ENCODE measurements around the gene BUD31. TPM values are rescaled to one million over a fixed set of nuclear protein-coding genes. Genes with fewer than 3 reads are reported as not detected.

Gene BUD31
- total and polyA plus RNA-seq, 2 of the 13 experiments (the other 11 are each of a cell fraction or from before 2014, with no cell fraction given), result 35.1 to 79.1 TPM

DNA sequence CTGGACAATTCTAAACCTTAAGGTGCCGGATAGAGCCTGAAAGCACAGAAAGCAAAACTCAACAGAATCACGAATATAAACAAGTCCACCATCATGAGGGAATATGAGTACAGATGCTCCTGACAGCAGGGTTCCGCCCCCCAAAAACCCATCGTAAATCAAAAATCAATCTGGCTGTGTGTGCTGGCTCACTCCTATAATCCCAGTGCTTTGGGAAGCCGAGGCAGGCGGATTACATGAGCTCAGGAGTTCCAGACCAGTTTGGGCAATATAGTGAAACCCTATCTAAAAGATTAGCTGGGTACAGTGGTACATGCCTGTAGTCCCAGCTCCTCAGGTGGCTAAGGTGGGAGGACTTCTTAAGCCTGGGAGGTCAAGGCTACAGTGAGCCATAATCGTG is 12.2 kb downstream of the BUD31 start:
- intact Hi-C loops (cut with micrococcal nuclease; ENCODE audit: unreplicated experiment) (no loop called here), in situ Hi-C loops (cut with HindIII; ENCODE audit: extremely low pct_ligation_motif_present, low pct_unique_long_range_greater_than_20kb) (no loop called here)
- no peak overlapping the region for H2AFZ ChIP-seq (ENCODE audit: low read length)
- ChIA-PET CTCF (ENCODE audit: low intra/inter-chr PET ratio, low total read pairs) (no interaction called here), POLR2A (interaction anchor here (1.4 kb wide), 1 partner anchor 12 kb away, joined by 4 read pairs; the partner anchor contains the start of genes BUD31 and PDAP1)
- DNase-seq (ENCODE audit: low spot score) (no peak), FAIRE-seq (no peak), ATAC-seq (no peak)
- no peak overlapping the region for H3K27ac ChIP-seq (ENCODE audit: extremely low read length, insufficient read depth, low read length)
- H4K20me1 ChIP-seq (ENCODE audit: insufficient read depth, low read length), result 0 out of 2 replicates have a peak, but pooled peaks cover 2% of the 10 kb centered on the region
- 98% methylated on average over 3 of the region's 7 CpGs for WGBS (ENCODE audit: low lambda C conversion rate)
- H3K4me2 ChIP-seq (ENCODE audit: low read depth, low read length), result no peak overlapping the region
- H3K9me3 ChIP-seq (ENCODE audit: low read length), result no peaks in the 10 kb centered on the region
- no peak overlapping the region for H3K4me3 ChIP-seq (replicated peaks in 1 of 3; ENCODE audit: insufficient read depth in 1 of 3, low read depth in 2 of 3, low read length in 3 of 3)
- H3K36me3 ChIP-seq (replicated peaks in 1 of 2; ENCODE audit: control insufficient read depth in 1 of 2, insufficient read depth in 2 of 2, low read length in 2 of 2), result peaks cover 31 to 68% of the 10 kb centered on the region in 2 experiments
- no peak overlapping the region for H3K9ac ChIP-seq (ENCODE audit: insufficient read depth, low read depth, low read length)
- H3K4me1 ChIP-seq (ENCODE audit: insufficient read depth, low read length), result 0 out of 2 replicates have a peak, but pooled peaks cover 11% of the 10 kb centered on the region
- H3K27me3 ChIP-seq (ENCODE audit: control insufficient read depth in 1 of 2, insufficient read depth in 2 of 2, low read length in 2 of 2), result no peaks in the 10 kb centered on the region
- H3K79me2 ChIP-seq (ENCODE audit: insufficient read depth, low read length), result no peaks in the 10 kb centered on the region
- no TSS peak for BruUV-seq (replicated peaks)
- TF ChIP-seq ISX (CRISPR knock-in tag; conservative IDR thresholded peaks at IDR 0.05) (no peak), NBN (conservative IDR thresholded peaks at IDR 0.05) (no peak), ZNF572 (CRISPR knock-in tag; IDR thresholded peaks at IDR 0.05) (no peak), REL (CRISPR knock-in tag; conservative IDR thresholded peaks at IDR 0.05) (no peak), ZNF879 (CRISPR knock-in tag; IDR thresholded peaks at IDR 0.05) (no peak), ZNF337 (CRISPR knock-in tag; IDR thresholded peaks at IDR 0.05; ENCODE audit: borderline replicate concordance, low read depth) (no peak), ELF1 (CRISPR knock-in tag; IDR thresholded peaks at IDR 0.05) (no peak), YEATS2 (CRISPR knock-in tag; IDR thresholded peaks at IDR 0.05; ENCODE audit: borderline replicate concordance) (no peak), FOXK2 (IDR thresholded peaks at IDR 0.05) (no peak), NR2F1 (CRISPR knock-in tag; IDR thresholded peaks at IDR 0.05) (no peak), ZSCAN30 (CRISPR knock-in tag; IDR thresholded peaks at IDR 0.05) (no peak), ZNF546 (CRISPR knock-in tag; conservative IDR thresholded peaks at IDR 0.05) (no peak), NFE2L1 (CRISPR knock-in tag; IDR thresholded peaks at IDR 0.05; ENCODE audit: borderline replicate concordance) (no peak)
- TF ChIP-seq, protein P1, sequence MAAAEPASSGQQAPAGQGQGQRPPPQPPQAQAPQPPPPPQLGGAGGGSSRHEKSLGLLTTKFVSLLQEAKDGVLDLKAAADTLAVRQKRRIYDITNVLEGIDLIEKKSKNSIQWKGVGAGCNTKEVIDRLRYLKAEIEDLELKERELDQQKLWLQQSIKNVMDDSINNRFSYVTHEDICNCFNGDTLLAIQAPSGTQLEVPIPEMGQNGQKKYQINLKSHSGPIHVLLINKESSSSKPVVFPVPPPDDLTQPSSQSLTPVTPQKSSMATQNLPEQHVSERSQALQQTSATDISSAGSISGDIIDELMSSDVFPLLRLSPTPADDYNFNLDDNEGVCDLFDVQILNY (CRISPR knock-in tag; conservative IDR thresholded peaks at IDR 0.05), result no peak
- TF ChIP-seq, protein P2, sequence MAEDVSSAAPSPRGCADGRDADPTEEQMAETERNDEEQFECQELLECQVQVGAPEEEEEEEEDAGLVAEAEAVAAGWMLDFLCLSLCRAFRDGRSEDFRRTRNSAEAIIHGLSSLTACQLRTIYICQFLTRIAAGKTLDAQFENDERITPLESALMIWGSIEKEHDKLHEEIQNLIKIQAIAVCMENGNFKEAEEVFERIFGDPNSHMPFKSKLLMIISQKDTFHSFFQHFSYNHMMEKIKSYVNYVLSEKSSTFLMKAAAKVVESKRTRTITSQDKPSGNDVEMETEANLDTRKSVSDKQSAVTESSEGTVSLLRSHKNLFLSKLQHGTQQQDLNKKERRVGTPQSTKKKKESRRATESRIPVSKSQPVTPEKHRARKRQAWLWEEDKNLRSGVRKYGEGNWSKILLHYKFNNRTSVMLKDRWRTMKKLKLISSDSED (CRISPR knock-in tag; IDR thresholded peaks at IDR 0.05), result no peak
- TF ChIP-seq, protein P3, sequence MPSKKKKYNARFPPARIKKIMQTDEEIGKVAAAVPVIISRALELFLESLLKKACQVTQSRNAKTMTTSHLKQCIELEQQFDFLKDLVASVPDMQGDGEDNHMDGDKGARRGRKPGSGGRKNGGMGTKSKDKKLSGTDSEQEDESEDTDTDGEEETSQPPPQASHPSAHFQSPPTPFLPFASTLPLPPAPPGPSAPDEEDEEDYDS (CRISPR knock-in tag; IDR thresholded peaks at IDR 0.05), result no peak
- TF ChIP-seq, protein P4, sequence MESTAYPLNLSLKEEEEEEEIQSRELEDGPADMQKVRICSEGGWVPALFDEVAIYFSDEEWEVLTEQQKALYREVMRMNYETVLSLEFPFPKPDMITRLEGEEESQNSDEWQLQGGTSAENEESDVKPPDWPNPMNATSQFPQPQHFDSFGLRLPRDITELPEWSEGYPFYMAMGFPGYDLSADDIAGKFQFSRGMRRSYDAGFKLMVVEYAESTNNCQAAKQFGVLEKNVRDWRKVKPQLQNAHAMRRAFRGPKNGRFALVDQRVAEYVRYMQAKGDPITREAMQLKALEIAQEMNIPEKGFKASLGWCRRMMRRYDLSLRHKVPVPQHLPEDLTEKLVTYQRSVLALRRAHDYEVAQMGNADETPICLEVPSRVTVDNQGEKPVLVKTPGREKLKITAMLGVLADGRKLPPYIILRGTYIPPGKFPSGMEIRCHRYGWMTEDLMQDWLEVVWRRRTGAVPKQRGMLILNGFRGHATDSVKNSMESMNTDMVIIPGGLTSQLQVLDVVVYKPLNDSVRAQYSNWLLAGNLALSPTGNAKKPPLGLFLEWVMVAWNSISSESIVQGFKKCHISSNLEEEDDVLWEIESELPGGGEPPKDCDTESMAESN (CRISPR knock-in tag; conservative IDR thresholded peaks at IDR 0.05), result no peak

All from HepG2 (cell line).